ENCODE measurements around the gene IVNS1ABP. TPM values are rescaled to one million over a fixed set of nuclear protein-coding genes. Genes with fewer than 3 reads are reported as not detected.

The IVNS1ABP gene
- total and polyA plus RNA-seq, 9 of the 15 experiments (the other 6 are each of a cell fraction or from before 2014, with no cell fraction given) = 30.6 to 126 (median 77.7) TPM

DNA sequence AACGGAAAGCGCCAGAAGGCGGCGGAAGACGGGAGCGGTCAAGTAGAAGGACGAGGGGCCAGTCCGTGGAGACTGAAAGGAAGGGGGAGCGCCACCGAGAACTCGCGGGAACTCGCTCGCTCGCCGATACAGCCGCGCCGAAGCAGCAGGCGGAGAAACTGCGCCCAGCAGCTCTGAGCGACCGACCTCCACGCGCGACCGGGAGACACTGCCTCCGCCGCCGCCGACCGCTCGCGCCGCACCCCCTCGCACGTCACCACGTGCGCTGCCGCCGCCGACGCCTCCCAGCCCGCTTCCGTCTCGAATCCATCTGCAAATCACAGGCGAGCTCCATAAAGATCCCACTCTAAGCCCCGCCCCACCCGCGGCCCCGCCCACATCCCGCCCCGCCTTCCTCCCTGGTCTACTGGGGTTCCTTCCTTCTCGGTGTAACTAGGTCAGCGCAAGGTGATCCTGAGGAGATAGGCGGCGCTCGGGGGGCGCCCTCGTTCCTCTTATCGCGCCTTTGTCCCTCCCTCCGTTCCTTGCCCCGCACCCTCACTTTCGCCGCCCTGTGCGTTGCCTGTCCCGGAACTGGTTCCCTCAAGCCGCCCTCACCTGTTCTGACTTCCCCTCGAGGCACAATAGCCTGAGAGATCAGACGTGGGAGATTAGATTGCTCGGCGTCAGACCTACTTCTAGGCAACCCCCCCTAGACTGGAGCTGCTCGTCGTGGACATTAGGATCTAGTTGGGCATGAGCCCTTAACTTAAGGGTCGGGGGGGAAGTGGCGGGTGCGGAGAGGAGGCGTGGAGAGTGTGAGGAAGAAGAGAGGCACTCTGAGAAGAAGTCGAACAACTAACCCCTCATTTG is at the start of gene IVNS1ABP (continued):
- TF ChIP-seq UBTF (IDR thresholded peaks at IDR 0.05; ENCODE audit: borderline replicate concordance in 1 of 2, low read depth in 2 of 2, low read length in 2 of 2) (peak in 1 of 2 experiments; percentile 79; a peak in 1 of 4 replicates), MCM3 (IDR thresholded peaks at IDR 0.05) (no peak), ZNF655 (CRISPR knock-in tag; IDR thresholded peaks at IDR 0.05) (no peak), FOSL1 (tag; conservative IDR thresholded peaks at IDR 0.05) (no peak), BCOR (IDR thresholded peaks at IDR 0.05) (peak; percentile 42; the same call in 1 of the 2 replicates), ZNF280A (IDR thresholded peaks at IDR 0.05; ENCODE audit: low read depth, partially characterized antibody) (no peak), CBFB (CRISPR knock-in tag; IDR thresholded peaks at IDR 0.05) (no peak), TEAD1 (CRISPR knock-in tag; IDR thresholded peaks at IDR 0.05) (peak in 1 of 2 experiments; percentile 82; a peak in 1 of 4 replicates), NR2F6 (CRISPR knock-in tag; IDR thresholded peaks at IDR 0.05) (peak; percentile 30; the same call in 1 of the 2 replicates), IRF2 (CRISPR knock-in tag; IDR thresholded peaks at IDR 0.05) (no peak), HOXB6 (CRISPR knock-in tag; IDR thresholded peaks at IDR 0.05; ENCODE audit: borderline replicate concordance) (0 out of 2 replicates have a peak, but pooled peaks have one; percentile 14), ZNF449 (CRISPR knock-in tag; IDR thresholded peaks at IDR 0.05) (no peak)
- TF ChIP-seq, protein P1, sequence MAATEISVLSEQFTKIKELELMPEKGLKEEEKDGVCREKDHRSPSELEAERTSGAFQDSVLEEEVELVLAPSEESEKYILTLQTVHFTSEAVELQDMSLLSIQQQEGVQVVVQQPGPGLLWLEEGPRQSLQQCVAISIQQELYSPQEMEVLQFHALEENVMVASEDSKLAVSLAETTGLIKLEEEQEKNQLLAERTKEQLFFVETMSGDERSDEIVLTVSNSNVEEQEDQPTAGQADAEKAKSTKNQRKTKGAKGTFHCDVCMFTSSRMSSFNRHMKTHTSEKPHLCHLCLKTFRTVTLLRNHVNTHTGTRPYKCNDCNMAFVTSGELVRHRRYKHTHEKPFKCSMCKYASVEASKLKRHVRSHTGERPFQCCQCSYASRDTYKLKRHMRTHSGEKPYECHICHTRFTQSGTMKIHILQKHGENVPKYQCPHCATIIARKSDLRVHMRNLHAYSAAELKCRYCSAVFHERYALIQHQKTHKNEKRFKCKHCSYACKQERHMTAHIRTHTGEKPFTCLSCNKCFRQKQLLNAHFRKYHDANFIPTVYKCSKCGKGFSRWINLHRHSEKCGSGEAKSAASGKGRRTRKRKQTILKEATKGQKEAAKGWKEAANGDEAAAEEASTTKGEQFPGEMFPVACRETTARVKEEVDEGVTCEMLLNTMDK (IDR thresholded peaks at IDR 0.05; ENCODE audit: borderline replicate concordance, insufficient read depth, low read depth, low read length, poor library complexity, severe bottlenecking) = no peak
- TF ChIP-seq, protein P2, sequence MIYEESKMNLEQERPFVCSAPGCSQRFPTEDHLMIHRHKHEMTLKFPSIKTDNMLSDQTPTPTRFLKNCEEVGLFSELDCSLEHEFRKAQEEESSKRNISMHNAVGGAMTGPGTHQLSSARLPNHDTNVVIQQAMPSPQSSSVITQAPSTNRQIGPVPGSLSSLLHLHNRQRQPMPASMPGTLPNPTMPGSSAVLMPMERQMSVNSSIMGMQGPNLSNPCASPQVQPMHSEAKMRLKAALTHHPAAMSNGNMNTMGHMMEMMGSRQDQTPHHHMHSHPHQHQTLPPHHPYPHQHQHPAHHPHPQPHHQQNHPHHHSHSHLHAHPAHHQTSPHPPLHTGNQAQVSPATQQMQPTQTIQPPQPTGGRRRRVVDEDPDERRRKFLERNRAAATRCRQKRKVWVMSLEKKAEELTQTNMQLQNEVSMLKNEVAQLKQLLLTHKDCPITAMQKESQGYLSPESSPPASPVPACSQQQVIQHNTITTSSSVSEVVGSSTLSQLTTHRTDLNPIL (CRISPR knock-in tag; IDR thresholded peaks at IDR 0.05) = no peak
